ENCODE results near the gene PLEKHG1. TPM values are rescaled to one million over a fixed set of nuclear protein-coding genes. Genes with fewer than 3 reads are reported as not detected.

Gene PLEKHG1
- total and polyA plus RNA-seq, 2 donors (not counting 1 experiment from before 2014, with no cell fraction given): 66.2 to 450 TPM

DNA sequence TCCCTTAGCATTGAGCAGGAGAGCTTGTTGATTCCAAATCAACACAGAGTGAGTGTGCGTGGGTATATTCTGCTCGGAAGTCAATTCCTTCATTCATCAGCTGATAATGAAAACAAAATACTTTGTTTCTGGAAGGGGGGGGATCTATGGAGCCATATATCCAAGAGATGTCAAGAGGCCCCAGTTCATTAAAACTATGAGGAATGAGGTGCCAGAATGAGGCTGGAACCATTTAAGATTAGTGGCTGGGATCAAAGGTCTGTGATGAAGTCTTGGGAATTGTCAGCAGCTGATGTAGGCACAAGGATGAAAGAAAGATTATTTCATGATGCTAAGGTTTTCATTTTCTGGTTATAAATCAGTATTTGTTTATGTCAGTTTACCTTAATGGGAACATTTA is 30.5 kb upstream of the PLEKHG1 start:
- Histone ChIP-seq H2AFZ (ENCODE audit: insufficient read depth, low read depth, low read length, poor library complexity, severe bottlenecking) (no peak overlapping the region), H3K36me3 (replicated peaks in 1 of 2; ENCODE audit: control extremely low read depth in 1 of 2, control insufficient read depth in 1 of 2, extremely low read depth in 1 of 2, insufficient read depth in 2 of 2, low read length in 1 of 2) (no peaks in the 10 kb centered on the region), H3K4me1 (ENCODE audit: control insufficient read depth in 2 of 2, insufficient read depth in 2 of 2, low read length in 2 of 2) (peaks cover 14 to 15% of the 10 kb centered on the region in 2 donors), H3K4me3 (ENCODE audit: control extremely low read depth in 1 of 5, extremely low read depth in 1 of 5, insufficient read depth in 1 of 5, low read depth in 2 of 5, low read length in 4 of 5) (no peak overlapping the region), H3K9ac (ENCODE audit: low read length) (no peak overlapping the region), H3K9me3 (ENCODE audit: control extremely low read depth in 1 of 3, control insufficient read depth in 2 of 3, insufficient read depth in 1 of 3, low read length in 2 of 3) (peaks cover 0 to 6% (median 0%) of the 10 kb centered on the region in 3 donors), H3K27me3 (replicated peaks in 1 of 4; ENCODE audit: control extremely low read depth in 1 of 4, control insufficient read depth in 3 of 4, insufficient read depth in 4 of 4, low read length in 3 of 4) (peaks cover 0 to 43% (median 23%) of the 10 kb centered on the region in 4 experiments), H4K20me1 (ENCODE audit: control insufficient read depth, insufficient read depth, low read length, poor library complexity, severe bottlenecking) (peaks cover 8% of the 10 kb centered on the region), H3K4me2 (replicated peaks; ENCODE audit: low read depth, low read length, poor library complexity, severe bottlenecking) (no peak overlapping the region), H3K79me2 (ENCODE audit: control insufficient read depth, insufficient read depth, low read length) (peaks cover 10% of the 10 kb centered on the region), H3K27ac (ENCODE audit: low read length in 2 of 2) (no peak overlapping the region)
- ChIA-PET CTCF (no interaction called here), POLR2A (interaction anchor here (0.7 kb wide), 1 partner anchor 22 kb away, joined by 3 read pairs; no protein-coding TSS in a partner anchor)
- Mint-ChIP-seq H3K4me1 (peaks cover 14% of the 10 kb centered on the region), H3K9me3 (ENCODE audit: insufficient read depth) (no peaks in the 10 kb centered on the region), H3K27ac (no peak overlapping the region), H3K27me3 (peaks cover 42% of the 10 kb centered on the region), H3K4me3 (no peak overlapping the region)
- ATAC-seq (ENCODE audit: low read depth): no peak
- TF ChIP-seq EZH2 (IDR thresholded peaks at IDR 0.05; ENCODE audit: borderline replicate concordance, insufficient read depth, low read depth, low read length, poor library complexity, severe bottlenecking): no peak
- TF ChIP-seq, protein P1, sequence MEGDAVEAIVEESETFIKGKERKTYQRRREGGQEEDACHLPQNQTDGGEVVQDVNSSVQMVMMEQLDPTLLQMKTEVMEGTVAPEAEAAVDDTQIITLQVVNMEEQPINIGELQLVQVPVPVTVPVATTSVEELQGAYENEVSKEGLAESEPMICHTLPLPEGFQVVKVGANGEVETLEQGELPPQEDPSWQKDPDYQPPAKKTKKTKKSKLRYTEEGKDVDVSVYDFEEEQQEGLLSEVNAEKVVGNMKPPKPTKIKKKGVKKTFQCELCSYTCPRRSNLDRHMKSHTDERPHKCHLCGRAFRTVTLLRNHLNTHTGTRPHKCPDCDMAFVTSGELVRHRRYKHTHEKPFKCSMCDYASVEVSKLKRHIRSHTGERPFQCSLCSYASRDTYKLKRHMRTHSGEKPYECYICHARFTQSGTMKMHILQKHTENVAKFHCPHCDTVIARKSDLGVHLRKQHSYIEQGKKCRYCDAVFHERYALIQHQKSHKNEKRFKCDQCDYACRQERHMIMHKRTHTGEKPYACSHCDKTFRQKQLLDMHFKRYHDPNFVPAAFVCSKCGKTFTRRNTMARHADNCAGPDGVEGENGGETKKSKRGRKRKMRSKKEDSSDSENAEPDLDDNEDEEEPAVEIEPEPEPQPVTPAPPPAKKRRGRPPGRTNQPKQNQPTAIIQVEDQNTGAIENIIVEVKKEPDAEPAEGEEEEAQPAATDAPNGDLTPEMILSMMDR (IDR thresholded peaks at IDR 0.05): no peak
- WGBS (ENCODE audit: insufficient coverage): no CpG with 5 or more reads among the region's 2 CpGs
- no peak for DNase-seq
- intact Hi-C loops (cut with micrococcal nuclease): no loop called here

DNA sequence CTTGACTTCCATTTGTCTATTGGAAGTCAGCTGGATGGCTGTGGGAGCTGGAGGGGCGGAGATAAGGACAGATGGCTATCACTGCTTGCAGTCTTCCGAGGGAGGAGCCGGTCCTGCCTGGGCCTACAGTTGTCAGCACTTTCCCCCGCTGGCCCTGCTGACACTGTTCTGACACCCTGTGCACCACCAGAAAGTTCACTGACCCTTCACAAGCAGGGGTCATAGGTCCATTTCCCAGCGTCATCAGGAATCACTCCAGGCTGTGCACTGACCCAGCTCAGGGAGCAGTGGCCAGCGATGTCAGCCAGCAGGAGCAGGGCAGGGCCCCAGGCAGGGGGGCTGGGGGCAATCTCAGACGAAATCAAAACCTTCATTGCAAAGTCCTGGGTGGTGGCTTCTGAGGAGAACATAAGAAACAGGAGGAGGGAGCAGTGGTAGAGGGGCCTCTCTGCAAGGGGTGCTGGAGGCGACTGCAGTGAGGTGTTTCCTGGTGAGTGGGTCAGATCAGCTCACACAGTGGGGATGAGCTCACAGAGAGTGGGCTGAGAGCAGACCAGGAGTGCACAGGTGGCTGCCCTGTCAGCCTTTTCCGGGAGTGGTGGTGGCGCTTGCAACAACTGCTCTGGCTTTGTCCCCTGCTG is 26.5 kb upstream of the PLEKHG1 start:
- Mint-ChIP-seq H3K4me3 (no peak overlapping the region), H3K27ac (no peak overlapping the region), H3K4me1 (peaks cover 21% of the 10 kb centered on the region), H3K27me3 (peaks cover 56% of the 10 kb centered on the region), H3K9me3 (ENCODE audit: insufficient read depth) (no peaks in the 10 kb centered on the region)
- CTCF ChIA-PET: interaction anchor here (1.0 to 2.2 kb wide), 2 partner anchors 148 to 169 kb away, joined by 4 read pairs; no protein-coding TSS in a partner anchor
- H3K27ac ChIP-seq (ENCODE audit: low read length in 2 of 2): no peak overlapping the region
- peaks cover 0 to 18% (median 0%) of the 10 kb centered on the region in 3 donors for H3K9me3 ChIP-seq (ENCODE audit: control extremely low read depth in 1 of 3, control insufficient read depth in 2 of 3, insufficient read depth in 1 of 3, low read length in 2 of 3)
- POLR2A ChIA-PET: interaction anchor here (0.6 kb wide), 1 partner anchor 1079 kb away, joined by 4 read pairs; no protein-coding TSS in a partner anchor
- H3K27me3 ChIP-seq (replicated peaks in 1 of 4; ENCODE audit: control extremely low read depth in 1 of 4, control insufficient read depth in 3 of 4, insufficient read depth in 4 of 4, low read length in 3 of 4): peaks cover 0 to 58% (median 34%) of the 10 kb centered on the region in 4 experiments
- peaks cover 18% of the 10 kb centered on the region for H4K20me1 ChIP-seq (ENCODE audit: control insufficient read depth, insufficient read depth, low read length, poor library complexity, severe bottlenecking)
- H3K4me1 ChIP-seq (ENCODE audit: control insufficient read depth in 2 of 2, insufficient read depth in 2 of 2, low read length in 2 of 2): peaks cover 27 to 31% of the 10 kb centered on the region in 2 donors
- no peaks in the 10 kb centered on the region for H3K36me3 ChIP-seq (replicated peaks in 1 of 2; ENCODE audit: control extremely low read depth in 1 of 2, control insufficient read depth in 1 of 2, extremely low read depth in 1 of 2, insufficient read depth in 2 of 2, low read length in 1 of 2)
- peaks cover 19% of the 10 kb centered on the region for H3K79me2 ChIP-seq (ENCODE audit: control insufficient read depth, insufficient read depth, low read length)
- DNase-seq (no peak), ATAC-seq (ENCODE audit: low read depth) (no peak)
- 55% methylated on average over 9 of the region's 10 CpGs for WGBS (ENCODE audit: insufficient coverage)
- intact Hi-C loops (cut with micrococcal nuclease): no loop called here
- H2AFZ ChIP-seq (ENCODE audit: insufficient read depth, low read depth, low read length, poor library complexity, severe bottlenecking): no peak overlapping the region
- H3K9ac ChIP-seq (ENCODE audit: low read length): no peak overlapping the region
- H3K4me3 ChIP-seq (ENCODE audit: control extremely low read depth in 1 of 5, extremely low read depth in 1 of 5, insufficient read depth in 1 of 5, low read depth in 2 of 5, low read length in 4 of 5): no peak overlapping the region
- H3K4me2 ChIP-seq (replicated peaks; ENCODE audit: low read depth, low read length, poor library complexity, severe bottlenecking): peak overlapping the region; percentile 73
- TF ChIP-seq EZH2 (IDR thresholded peaks at IDR 0.05; ENCODE audit: borderline replicate concordance, insufficient read depth, low read depth, low read length, poor library complexity, severe bottlenecking): no peak
- TF ChIP-seq, protein P1 (IDR thresholded peaks at IDR 0.05): no peak
